ENCODE results near the gene SLCO3A1.
"Not testable (repeated sequence)": the region's sequence is repeated elsewhere in the genome, so short reads cannot be mapped to it uniquely, and the experiment has no call there.

Gene SLCO3A1

GRCh38 chr15:91939403-91939831 lies 85.9 kb downstream of the SLCO3A1 start:
- DNase-seq (ENCODE audit: low read depth in 2 of 2): no peak

GRCh38 chr15:91940496-91941381 lies 87.2 kb downstream of the SLCO3A1 start:
- DNase-seq (ENCODE audit: low read depth in 2 of 2): no peak

- DNase-seq (ENCODE audit: low read depth in 2 of 2): no peak
These were observed 88.6 kb downstream of the SLCO3A1 start for GRCh38 chr15:91941871-91942658.

GRCh38 chr15:91942720-91943394 lies 89.3 kb downstream of the SLCO3A1 start:
- no peak for DNase-seq (ENCODE audit: low read depth in 2 of 2)

GRCh38 chr15:91944331-91944730 lies 90.8 kb downstream of the SLCO3A1 start:
- no peak for DNase-seq (ENCODE audit: low read depth in 2 of 2)

- no peak for DNase-seq (ENCODE audit: low read depth in 2 of 2)
These were observed 91.9 kb downstream of the SLCO3A1 start for GRCh38 chr15:91945385-91945784.

- no peak for DNase-seq (ENCODE audit: low read depth in 2 of 2)
These were observed 92.6 kb downstream of the SLCO3A1 start for GRCh38 chr15:91946075-91946474.

- DNase-seq (ENCODE audit: low read depth in 2 of 2): no peak
These were observed 93.2 kb downstream of the SLCO3A1 start for GRCh38 chr15:91946581-91947292.

- no peak for DNase-seq (ENCODE audit: low read depth in 2 of 2)
These were observed 93.8 kb downstream of the SLCO3A1 start for GRCh38 chr15:91947293-91947679.

- no peak for DNase-seq (ENCODE audit: low read depth in 2 of 2)
These were observed 94.4 kb downstream of the SLCO3A1 start for GRCh38 chr15:91947683-91948608.

GRCh38 chr15:91949361-91949760 lies 95.9 kb downstream of the SLCO3A1 start:
- no peak for DNase-seq (ENCODE audit: low read depth in 2 of 2)

- no peak for DNase-seq (ENCODE audit: low read depth in 2 of 2)
These were observed 96.5 kb downstream of the SLCO3A1 start for GRCh38 chr15:91950054-91950453.

GRCh38 chr15:91950631-91951329 lies 97.3 kb downstream of the SLCO3A1 start:
- DNase-seq (ENCODE audit: low read depth in 2 of 2): no peak

GRCh38 chr15:91952216-91952615 lies 98.7 kb downstream of the SLCO3A1 start:
- no peak for DNase-seq (ENCODE audit: low read depth in 2 of 2)

- no peak for DNase-seq (ENCODE audit: low read depth in 2 of 2)
These were observed 99.9 kb downstream of the SLCO3A1 start for GRCh38 chr15:91953432-91953831.

- DNase-seq (ENCODE audit: low read depth in 2 of 2): no peak
These were observed 100.8 kb downstream of the SLCO3A1 start for GRCh38 chr15:91954292-91954691.

- DNase-seq (ENCODE audit: low read depth in 2 of 2): no peak
These were observed 102.7 kb downstream of the SLCO3A1 start for GRCh38 chr15:91956026-91956723.

GRCh38 chr15:91961357-91961756 lies 107.8 kb downstream of the SLCO3A1 start:
- DNase-seq (ENCODE audit: low read depth in 2 of 2): no peak

- DNase-seq (ENCODE audit: low read depth in 2 of 2): not testable (repeated sequence)
These were observed 110.2 kb downstream of the SLCO3A1 start for GRCh38 chr15:91963747-91964146.
